ENCODE results near the gene MEIKIN.
A peak's percentile ranks its signal among the peaks of the same experiment; 100 is the strongest.

The MEIKIN gene, protein sequence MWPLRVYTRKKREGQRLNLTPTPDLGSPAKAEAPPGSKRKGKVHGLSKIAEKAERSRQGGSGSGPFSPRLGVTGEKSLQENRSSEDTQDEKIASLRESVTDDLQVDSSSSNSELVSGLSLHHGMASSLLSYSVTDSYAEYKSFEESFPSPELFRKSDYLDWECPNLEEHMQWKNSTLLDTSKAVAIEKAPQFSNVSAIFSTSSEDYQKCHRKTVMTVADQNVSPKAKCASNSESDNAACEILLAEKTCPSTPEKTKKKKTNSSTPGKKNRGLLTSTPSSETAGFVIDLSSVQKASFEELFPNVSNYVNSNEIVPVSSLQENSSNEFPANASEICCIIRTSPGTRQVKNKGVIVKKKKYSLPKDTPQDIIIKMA

DNA sequence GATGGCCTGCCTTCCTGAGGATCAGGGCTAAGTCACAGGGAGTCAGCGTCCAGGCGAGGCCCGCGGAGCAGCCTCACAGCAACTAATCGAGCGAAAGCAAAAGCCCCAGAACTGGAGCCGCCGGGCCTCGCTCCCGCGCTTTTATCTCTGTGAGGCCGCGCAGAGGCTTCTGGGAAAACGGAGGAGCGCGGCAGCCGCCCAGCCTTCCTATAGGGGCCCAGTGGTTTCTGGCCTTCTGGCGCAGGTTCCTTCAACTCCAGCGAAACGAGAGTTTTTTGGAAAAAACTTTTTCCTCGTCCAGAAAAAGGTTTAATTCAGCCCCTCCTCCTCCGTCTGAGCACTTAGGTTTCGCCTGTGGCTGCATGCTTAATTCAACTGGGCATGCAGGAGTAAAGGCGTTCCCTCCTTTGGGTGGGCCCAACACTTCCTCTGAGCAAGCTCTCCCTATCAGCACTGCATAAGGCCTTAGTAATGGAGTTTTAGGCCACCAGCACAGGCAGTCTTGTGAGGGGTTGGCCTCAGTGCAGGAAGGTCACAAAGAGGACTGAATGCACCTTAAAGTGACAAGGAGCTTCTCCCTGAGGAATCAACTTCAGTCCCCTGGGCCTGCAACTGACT is at the start of gene MEIKIN:
Gene MEIKIN, minus strand, starts transcription at position 113 of the 618 bp plus-strand sequence. CDS start 158 bp downstream, outside the sequence.
- DNase-seq (ENCODE audit: low spot score), result no peak

DNA sequence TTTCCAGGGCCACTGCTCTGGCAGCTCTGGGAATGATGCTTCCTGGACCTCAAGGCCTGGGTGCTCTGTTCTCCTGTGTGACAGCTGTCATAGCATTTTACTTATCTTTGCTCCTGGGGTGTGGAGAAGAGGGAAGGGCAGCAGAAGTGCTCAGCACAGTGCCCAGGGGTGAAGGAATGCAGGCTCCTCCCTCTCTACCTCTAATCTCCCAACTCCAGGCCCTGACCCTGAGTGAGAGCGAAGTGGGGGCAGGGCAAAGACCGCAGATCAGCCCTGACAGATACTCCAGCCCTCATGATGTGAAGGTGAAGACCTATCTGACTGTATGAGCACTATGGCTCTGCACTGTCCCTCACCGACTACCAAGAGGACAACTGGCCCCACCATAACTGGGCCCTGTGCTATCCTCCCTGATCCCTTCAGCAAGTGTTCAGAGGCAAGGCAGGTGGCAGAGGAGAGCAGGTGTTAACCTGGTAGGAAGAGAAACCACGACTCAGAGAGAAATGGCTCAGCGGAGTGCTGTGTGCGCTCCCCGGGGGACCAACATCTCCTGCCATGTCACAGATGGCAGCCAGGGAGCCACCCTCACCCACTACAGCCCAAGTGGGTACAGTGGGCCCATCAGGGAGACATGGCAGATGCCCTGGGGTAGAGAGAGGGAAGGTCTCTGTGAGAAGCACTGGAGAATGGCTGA is 49.2 kb upstream of the MEIKIN start:
- DNase-seq (ENCODE audit: low spot score), result peak; percentile 93

DNA sequence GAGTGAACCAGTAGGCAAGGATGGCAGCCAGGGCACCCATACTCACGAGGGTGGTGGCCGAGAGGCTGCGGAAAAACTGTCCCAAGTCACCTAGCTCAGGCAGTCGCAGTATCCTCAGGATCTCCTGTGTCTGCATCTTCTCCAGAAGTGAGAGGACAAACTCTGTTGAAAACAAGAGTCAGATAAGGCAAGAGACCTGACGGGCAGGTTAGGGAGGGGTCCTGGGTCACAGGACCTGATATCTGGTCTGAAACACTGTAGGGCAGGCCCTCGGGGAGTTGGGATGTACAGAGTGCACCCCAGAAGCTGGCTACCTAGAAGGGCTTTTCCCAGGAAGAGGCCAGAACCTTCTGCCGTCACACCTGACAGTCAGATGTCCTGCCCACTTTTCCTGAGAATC is 48.6 kb upstream of the MEIKIN start:
- DNase-seq (ENCODE audit: low spot score), result no peak

DNA sequence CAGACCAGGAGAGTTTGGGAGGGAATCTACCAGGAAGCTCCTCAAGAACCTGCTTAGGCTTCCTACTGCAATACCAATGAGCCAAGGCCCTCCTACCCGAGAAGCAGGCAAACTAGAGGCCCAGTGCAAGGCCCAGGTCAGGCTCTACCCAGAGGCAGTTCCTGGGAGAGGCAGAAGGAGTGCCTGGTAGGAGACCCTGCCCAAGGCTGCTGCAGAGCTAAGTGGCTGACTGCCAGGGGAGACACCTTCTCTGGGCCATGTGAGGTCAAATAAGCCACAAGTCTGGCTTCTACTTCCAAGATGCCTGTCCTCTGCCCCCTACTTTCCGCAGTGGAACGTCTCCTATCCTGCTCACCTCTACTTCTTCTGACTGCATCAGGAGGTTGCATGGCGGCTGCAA is 48.2 kb upstream of the MEIKIN start:
- peak; percentile 73 for DNase-seq (ENCODE audit: low spot score)

DNA sequence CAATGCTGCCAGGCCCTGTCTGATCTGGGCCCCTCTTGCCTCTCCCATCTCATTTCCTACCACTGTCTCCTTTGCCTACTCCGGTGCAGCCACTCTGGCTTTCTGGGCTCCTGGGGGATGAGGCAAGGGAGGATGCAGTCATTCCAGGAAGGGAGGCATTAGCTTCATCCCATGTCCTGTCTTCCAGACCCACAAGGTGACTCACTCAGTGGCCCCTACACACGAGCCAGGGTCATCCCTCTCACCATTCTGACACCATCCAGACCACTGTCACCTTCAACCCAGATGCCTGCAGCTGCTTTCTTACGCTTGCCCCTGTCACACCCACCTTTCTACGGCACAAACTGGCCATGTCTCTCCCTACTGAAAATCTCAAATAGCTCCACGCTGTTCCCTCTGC is 46.9 kb upstream of the MEIKIN start:
- peak; percentile 32 for DNase-seq (ENCODE audit: low spot score)

DNA sequence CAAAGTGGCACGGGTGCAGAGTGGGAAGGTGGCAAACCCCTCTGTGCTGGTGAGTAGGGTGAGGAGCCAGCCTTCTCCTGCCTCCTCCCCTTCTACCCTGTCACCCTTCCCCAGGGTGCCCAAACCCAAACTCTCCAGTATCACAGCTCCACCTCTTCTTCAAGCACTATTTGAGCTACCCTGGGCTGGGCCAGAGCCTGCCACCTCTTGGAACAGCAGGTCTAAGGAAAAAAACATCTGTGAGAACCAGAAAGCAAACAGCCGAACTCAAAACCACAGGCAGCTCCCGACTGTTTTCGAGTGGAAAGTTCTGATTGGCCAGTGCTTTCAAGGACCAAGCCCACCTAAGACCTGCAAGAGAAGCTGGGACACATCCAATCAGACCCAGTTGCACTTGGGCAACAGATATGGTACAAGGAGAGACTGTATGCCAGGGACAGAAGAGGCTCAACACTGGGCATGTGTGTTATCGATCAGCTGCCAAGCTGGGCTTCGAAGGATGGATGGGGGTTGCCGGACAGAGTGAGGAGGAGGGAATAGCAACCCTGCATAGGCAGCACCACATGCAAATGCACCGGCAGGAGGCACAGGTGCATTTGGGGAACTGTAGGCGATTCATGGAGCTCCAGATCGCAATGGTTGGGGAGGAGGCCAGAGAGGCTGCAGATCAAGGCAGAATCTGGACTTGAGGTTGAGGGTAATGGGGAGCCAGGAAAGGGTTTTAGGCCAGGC is 46.3 kb upstream of the MEIKIN start:
- DNase-seq (ENCODE audit: low spot score), result peak; percentile 41

DNA sequence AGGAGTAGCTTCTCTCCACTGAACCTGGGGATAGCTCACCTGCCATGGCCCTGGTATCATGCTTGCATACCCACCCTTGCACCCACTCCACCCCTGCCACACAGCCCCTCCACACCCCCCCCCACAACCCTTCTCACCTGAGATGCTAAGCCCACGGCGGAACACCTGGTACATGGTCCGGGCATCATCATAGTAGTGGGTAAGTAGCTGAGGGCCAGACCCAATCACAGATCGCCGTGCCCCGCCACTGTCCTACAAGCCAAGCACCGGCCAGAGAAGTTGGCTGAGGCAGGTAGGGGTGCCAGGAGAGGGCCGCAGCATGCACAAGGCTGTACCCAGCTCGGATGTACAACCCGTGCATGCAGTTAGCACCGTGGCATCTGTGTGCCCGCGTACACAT is 45.3 kb upstream of the MEIKIN start:
- DNase-seq (ENCODE audit: low spot score), result no peak

DNA sequence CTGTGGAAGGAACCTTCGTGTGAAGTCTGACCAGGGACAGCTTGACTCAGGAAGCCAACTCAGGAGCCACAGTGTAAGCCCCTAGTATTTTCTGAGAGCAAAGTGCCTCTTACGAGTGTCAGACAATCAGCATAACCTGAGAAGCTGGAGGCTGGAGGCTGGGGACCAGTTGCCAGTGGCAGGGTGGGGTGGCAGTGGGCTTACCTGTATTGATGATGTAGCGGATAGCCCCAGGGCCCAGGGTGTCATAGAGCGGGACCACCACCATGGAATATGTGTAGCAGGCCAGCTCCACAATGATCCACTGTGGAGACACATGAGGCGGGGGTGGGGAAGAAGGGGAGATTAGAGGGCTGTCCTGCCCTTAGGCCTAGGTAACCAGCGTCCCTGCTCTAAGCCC is 43.1 kb upstream of the MEIKIN start:
- DNase-seq (ENCODE audit: low spot score), result no peak

DNA sequence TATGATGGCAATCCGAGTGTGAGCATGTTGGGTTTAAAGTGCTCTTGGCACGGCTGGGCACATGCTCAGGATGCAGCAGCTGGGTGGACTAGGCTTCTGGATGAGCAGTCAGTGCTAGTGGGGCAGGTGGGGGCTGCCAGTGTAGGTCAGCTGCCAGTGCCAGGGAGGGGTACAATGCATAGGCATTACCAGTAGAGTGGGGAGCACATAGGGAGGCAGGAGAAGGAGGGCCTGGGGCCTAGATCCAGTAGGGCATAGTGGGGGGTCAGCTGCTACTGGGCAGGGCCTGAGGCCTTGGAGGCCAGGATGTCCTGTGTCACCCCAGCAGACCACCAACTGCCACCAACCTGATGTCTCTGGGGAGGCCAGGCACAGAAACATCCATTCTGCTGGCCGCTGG is 41.8 kb upstream of the MEIKIN start:
- DNase-seq (ENCODE audit: low spot score), result no peak

DNA sequence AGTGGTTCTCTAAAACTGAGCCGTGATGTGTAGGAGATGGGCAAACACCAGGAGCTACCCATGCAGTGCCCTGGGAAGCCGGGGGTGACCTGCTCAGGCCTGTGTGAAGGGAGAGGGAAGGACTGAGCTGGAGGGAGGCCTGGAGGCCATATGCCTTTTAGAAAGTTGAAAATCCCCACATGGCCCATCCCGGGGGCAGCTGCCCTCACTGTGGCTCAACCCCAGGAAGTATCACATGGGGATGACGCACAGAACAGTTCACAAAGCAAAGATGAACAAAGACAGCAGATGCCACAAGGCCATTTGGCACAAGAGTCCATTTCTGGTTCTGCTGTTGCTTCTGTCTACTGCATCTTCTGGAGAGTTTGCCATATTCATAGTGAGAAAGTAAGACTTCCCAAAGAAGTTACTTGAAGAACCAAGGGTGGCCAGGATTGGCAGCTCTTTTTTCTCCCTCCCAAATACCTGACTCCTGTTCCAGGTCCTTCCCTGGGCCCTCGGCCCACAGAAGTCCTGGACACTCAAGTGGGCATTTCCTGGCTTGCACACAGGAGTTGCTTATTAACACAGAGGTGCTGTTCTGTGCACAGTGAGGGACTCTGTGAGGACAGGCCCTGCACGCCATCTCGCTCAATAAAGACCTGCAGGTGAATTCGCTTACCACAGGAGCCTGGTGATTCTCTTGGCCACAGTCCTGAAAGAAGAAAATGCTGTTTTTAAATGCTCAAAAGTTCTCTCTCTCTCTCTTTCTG is 40.9 kb upstream of the MEIKIN start:
- DNase-seq (ENCODE audit: low spot score), result no peak

DNA sequence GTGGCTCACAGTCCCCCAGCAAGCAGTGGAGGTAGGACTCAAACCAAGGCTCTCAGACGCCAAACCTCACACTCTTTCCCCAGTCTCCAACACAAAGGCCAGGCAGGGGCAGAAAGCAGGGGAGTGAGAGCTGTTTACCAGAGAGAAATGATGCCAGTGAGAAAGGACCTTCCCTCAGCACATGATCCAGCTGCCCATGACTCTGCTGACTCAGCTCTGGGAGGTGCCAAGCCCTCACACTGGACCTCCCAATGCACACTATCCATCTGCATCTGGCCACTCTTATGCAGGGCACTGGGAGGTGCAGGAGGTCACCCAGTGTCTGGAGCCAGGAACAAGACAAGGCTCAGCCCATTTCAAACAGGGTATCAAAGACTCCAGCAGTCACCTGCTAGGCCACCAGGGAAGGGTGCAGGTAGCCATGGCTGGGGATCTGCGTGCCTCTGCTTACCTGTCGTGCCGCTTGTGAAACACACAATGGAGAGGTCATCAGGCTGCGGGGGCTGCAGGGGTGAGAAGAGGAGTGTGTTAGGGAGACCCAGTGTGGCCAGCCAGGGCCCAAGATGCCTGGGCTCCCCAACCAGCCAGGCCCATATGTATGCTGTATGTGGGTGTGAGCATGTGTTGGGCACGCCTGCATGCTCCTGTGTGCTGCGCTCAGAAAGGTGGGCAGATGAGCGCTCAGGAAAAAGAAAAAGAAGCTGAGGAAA is 39.6 kb upstream of the MEIKIN start:
- no peak for DNase-seq (ENCODE audit: low spot score)

DNA sequence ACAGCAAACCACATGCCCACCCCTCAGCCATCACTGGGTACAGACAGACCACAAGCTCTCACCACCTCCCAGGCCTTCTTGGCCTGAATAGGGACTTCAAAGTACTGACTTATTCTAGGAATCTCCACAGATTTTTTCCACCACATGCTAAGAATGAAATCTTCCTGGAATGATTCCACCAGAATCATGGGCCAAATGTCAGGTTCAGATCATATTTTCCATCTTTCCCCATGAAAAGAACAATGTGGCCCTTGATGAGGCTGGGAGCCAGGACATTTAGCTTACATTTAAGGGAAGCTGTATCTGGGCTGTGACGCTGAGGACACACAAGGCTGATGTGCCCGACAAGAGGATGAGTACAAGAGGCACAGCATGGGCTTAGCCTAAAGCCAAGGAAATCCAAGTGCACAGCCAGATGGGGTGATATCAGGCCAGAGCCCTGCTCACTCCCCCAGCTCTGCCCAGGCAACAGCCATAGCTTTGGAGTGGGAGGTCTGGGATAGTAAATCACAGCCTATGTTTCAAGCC is 37.8 kb upstream of the MEIKIN start:
- no peak for DNase-seq (ENCODE audit: low spot score)

DNA sequence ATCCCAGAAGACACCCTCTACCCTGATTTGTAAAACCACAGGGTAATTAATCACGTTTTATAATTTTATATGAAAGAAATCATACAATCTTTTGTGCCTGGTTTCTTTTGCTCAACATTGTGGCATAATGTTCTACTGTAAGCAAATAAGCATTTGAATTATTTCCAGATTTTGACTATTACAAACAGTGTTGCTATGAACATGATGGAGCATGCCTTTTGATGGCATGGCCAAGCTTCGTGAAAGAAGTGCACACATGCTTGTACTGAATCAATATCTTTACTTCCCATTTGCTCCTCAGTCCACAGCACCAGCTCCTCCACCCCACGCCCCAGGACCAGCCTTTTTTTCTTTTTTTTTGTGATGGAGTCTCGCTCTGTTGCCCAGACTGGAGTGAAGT is 36.1 kb upstream of the MEIKIN start:
- no peak for DNase-seq (ENCODE audit: low spot score)

DNA sequence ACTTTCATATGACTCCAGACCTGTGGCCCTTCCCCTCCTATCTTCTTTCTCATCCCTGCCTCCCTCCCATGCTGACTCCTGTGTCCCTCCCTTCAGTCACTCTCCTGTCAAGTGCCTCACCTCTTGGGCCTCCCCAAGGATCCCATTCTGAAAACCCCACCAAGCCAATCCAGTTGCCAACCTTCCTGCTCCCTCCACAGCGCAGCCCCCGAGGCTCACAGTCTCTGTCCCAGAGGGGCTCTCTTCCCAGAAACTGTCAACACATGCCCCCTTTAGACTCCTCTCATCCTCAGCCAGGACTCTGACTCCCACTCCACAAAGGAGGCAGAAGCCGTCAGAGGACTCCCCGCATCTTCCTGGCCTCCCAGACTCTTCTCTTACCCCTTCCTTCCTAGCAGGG is 35.2 kb upstream of the MEIKIN start:
- no peak for DNase-seq (ENCODE audit: low spot score)

DNA sequence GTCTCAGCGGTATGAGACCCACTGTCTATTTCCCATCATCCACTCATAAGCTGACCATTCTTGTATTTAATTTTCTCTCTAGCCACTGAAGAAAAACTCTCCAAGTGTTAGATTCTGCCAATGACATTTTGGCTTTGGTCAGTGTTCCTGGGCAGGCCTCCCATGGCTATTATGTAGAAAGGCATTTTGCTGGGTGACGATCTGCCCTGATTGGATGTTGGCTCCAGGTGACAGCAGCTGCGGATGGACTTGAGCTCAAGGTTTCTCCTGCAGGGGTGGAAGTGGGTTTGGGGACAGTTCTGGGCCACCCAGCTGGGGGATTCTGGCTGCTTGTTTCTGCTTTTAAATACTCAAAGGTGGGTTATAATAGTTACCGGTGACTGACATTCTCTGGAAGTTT is 34.4 kb upstream of the MEIKIN start:
- DNase-seq (ENCODE audit: low spot score), result no peak

DNA sequence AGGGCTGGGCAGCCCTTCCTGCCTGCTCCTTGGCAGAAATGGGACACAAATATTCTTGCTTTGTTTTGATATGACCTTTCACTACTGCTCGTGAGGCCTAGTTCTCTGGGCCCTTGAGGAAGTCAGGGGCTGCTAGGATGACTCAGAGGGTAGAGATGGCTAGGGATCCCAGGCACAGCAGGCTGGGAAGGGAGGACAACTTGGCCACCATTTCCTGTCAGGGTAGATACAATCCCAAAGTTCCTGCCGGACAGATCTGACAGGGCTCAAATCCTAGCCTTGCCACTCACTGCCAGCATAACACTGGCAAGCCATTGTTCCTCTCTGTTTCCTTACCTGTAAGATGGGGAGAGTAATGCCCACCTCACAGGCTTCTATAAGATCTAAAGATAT is 31.7 kb upstream of the MEIKIN start:
- DNase-seq (ENCODE audit: low spot score), result no peak

DNA sequence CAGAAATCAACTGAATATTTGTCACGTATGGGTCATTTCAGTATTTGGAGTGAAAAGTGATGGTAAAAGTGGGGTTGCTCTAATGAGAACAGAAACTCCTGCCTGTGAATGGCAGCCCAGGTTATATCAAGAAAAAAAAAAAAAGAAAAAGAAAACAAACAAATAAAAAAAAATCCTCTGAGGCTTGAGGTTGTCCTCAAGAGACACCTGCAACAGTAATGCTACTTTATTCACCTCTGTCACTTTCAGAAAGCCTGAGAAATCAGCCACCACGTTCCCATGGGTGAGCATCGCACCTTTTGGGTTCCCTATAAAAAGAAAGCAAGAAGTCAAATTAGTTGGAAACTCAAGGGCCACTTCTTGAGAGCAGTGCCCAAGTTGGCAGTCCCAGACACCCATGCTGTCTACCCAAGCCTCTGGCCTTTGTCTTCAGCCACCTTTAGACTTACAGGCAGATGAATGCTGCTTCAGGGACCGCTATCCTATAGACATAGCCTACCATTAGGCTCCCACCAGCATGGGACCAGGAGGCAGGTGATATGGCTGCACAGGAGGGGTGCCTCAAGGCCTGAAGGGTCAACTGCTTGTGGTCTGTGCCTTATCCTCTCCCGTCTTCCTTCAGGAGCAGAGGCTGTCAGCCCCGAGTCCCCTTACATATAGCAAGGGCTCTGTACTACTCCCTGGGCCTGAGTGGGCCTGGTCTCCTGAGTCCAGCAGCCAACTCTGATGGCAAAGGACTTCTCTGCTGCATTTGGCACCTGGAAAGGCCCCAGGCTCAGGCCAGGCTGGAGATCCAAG is 31.1 kb upstream of the MEIKIN start:
- no peak for DNase-seq (ENCODE audit: low spot score)

DNA sequence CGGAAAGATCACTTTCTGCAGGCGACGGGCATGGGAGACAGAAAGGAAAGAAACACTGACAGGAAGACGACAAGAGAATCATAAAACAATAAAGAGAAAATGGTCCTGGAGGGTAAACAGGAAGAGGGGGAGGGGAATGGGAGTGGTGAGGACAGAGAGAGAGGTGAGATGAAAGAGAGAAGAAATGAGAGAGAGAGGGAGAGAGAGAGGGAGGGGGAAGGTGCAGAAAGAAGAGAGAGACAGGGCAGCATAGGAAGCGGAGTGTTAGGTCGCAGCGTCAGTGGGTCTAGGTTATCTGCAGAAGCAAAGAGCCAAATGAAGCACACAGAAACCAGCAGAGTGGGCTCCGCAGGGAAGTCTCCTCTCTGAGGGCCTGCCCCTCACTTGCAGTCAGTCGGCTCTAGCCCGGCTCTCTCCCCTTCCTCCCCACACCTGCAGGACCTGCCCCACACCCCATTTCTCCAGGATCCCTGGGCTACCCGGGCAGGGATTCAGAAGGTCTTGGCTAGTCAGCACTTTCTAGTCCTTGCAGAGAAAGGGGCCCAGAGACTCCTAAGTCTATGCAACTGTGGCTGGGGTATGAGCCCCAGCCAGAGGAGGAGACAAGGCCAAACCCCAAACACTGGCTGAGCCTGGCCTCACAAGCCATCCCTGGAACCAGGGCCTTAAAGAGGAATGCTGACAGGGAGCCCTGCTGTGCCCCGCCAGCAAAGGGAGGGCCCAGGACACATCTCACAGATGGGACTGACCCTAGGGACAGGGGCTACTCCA is 29.7 kb upstream of the MEIKIN start:
- DNase-seq (ENCODE audit: low spot score), result no peak

DNA sequence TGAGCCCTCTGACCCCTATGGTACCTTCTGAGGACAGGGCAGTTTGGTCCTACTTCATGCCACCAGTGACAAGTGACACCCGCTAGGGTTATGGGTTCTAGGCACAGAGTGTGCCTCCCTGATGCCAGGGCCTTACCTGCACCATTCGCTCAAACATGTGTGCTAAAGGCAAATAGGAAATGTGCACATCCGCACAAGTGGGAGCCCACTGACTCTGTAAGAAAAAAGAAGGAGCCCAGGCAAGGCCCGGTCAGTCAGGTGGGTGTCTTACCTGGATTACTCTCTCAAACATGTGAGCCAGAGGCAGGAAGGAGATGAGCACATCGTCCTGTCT is 29.1 kb upstream of the MEIKIN start:
- no peak for DNase-seq (ENCODE audit: low spot score)

Measured in hematopoietic multipotent progenitor cell treated with erythropoietin and hydrocortisone succinate and interleukin-3 and kit ligand, for 17 days (in vitro differentiated cells).